Measurements from ENCODE around the gene C10orf62.
"Not testable (repeated sequence)": the region's sequence is repeated elsewhere in the genome, so short reads cannot be mapped to it uniquely, and the experiment has no call there.

C10orf62 gene

DNA sequence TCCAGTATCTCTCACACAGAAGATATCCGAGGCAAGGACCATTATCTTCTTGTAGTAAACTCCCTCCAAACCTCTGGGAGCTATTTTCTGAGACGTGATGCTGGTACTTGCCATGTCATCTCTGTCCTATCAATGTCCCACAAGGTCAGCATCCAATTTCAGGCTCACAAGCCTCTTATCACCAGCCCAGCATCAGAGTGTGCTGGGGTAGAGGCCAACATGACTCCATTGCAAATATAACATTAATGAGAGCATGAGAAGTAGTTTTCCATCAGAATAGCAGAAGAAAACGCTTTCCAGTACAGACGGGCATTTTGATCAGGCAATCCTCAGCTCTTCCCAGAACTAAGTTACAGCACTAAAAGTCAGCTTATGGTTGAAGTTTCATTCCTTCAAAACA is 38.2 kb downstream of the C10orf62 start:
- no peak for DNase-seq (ENCODE audit: low read depth in 2 of 2)

DNA sequence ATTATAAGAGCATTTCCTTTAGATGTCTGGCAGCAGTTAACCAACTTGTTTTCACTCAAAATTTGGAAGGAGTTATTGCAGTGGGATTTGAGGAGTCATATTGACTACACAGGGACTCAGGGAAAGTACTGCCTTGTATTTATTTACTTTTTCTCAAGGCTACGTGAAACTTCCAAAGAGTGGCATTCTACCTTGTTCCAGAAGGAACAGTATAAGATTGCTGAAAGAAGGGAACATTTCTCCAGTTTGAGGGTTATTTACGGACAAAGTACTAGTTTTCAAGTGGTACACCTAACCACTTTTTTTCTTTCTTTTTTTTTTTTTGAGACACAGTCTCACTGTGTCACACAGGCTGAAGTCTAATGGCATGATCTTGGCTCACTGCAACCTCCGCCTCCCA is 38.7 kb downstream of the C10orf62 start:
- DNase-seq (ENCODE audit: low read depth in 2 of 2), result no peak

DNA sequence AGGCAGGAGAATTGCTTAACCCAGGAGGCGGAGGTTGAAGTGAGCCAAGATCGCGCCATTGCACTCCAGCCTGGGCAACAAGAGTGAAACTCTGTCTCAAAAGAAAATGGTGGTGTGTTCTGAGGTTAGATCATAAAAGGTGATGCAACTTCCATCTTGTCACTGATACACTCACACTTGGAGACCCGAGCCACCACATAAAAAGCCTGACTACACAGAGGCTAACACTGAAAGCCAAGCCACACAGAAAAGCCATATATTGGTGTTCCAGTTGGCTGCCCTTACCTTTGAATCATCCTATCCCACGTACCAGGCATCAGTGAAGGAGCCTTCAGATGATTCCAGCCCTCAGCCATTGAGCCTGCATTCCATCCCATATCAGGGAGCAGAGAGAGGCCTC is 39.8 kb downstream of the C10orf62 start:
- no peak for DNase-seq (ENCODE audit: low read depth in 2 of 2)

DNA sequence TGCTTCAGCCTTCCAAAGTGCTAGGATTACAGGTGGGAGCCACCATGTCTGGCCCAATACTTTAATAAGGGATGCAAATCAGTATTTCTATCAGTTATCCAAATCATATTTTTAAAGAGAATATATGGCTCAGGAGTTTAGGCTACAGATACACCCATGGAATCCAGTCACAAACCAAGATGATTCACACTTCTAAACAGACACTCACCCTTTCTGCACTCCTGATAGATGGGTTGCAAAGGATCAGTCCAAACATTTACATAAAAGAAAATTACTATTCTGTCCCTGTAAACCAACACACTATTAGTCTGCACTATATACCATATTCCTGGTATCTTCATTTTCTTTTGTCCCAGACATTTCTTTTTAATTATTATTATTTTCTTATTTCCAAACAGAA is 41.6 kb downstream of the C10orf62 start:
- no peak for DNase-seq (ENCODE audit: low read depth in 2 of 2)

DNA sequence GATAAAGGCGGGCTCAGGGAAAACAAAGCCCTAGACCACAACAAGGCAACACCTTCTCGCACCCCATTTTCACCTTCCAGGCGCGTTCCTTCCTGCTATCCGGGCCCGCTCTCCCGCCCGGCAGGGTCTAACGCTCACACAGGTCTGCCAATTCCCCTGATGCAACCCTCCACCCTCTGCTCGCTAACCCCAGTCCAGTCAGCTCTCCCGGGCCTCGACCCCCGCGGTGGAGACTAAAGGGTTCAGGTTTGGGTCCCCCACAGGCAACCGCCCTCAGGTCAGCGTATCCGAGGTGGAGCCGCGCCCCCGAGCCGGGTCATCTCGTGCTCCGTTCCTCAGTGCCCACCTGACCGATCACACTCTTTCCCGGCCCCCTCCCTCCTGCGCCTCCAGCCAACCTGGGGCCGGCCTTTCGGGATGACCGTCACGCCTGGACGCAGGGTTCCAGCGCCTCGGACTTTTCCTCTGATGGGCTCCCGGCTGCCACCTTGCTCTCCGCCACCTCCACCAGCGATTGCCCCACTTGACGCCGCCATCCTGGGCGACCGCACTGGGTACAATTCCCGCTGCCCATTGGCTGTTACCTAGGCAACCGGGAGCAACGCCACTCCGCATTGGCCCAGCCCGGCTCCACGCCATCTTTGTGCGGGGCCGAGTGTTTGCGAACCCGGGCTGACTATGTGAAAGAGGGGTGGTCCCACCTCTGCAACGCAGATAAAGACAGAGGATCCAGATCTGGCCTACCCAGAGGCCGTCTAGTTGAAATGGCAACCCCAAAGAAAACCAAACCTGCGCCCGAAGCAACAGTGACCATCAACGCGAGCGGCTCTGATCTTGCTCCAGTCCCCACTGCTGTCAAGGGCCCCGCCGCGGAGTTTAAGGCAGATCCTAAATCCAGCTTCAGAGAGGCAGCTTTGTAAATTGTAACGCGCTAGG is 43.7 kb downstream of the C10orf62 start, which contains the start of gene MORN4:
TSS of gene MORN4 (minus strand) at position 552 of the 936 bp plus-strand sequence. CDS start 13,847 bp downstream, outside the sequence.
- peak; percentile 84 for DNase-seq (ENCODE audit: low read depth in 2 of 2)

DNA sequence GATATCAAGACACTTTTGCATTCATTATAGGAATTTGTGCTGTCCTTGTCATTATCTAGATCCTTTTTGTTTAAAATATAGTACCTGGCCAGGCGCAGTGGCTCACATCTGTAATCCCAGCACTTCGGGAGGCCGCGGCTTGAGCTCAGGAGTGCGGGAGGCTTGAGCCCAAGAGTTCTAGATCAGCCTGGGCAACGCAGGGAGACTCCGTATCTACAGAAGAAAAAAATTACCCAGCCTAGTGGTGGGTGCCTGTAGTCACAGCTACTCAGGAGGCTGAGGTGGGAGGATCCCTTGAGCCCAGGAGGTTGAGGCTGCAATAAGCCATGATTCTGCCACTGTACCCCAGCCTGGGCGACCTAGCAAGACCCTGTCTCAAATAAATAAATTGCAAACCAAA is 44.4 kb downstream of the C10orf62 start:
- DNase-seq (ENCODE audit: low read depth in 2 of 2), result no peak

DNA sequence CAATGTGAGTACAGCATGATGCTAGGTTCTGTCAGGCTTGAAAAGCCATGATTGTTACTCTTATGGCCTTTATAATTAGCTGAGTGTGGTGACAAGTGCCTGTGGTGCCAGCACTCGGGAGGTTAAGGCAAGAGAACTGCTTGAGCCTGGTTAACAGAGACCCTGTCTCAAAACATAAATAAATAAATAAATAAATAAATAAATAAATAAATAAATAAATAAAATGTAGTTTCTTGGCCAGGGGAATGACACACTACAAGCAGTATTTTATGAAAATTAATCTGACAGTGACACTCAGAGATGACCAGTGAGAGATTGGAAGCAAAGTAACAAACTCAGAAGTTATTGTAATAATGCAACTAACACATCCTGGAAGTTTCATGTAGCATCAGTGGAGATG is 46.1 kb downstream of the C10orf62 start:
- no peak for DNase-seq (ENCODE audit: low read depth in 2 of 2)

DNA sequence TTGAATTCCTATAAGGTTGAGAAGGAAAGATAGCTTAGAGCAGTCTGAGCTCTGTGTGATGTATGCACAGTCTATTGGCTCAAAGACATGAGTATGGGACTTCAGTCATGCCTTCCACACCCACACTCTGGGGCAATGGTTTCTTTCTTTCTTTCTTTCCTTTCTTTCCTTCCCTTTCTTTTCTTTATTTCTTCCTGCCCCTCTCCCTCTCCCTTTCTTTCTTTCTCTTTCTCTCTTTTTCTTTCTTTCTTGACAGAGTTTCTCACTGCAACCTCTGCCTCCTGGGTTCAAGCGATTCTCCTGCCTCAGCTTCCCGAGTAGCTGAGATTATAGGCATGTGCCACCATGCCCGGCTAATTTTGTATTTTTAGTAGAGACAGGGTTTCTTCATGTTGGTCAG is 49.6 kb downstream of the C10orf62 start:
- DNase-seq (ENCODE audit: low read depth in 2 of 2), result not testable (repeated sequence)

DNA sequence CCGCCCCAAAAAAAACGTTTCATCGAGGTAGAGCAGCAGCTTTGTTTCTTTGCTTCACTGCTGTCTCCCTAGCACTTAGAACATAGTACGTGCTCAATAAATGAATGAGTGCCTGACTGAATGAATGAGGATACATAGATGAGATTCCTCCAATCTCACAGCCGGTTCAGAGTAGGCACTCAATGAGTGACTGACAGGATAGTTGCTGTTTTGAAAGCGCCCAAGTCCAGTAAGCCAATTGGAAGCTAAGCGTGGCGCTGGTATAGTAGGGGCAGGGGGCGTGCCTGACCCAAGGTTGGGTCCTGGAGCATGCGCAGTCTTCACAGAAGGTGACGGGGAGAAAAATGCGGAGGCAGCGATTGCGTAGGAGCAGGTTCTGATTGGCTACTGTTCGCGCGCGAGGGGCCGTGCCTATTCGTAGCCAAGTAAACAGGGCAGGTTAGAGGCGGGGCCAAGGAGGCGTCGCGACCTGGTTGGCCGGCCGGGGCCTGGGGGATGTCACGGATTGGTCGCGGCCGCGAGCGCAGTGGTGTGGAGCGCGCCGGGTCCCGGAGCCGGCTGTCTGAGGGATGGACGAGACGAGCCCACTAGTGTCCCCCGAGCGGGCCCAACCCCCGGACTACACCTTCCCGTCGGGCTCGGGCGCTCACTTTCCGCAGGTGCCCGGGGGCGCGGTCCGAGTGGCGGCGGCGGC is 50.8 kb downstream of the C10orf62 start, which contains the start of gene PI4K2A:
TSS of gene PI4K2A (plus strand) at position 498 of the 694 bp plus-strand sequence. CDS start at position 570, 72 bp downstream.
- peak; percentile 98 to 99 for DNase-seq (ENCODE audit: low read depth in 2 of 2)

All from stimulated activated CD8-positive, alpha-beta memory T cell treated with anti-CD3 and anti-CD28 coated beads, Interleukin-2, amount 100 ng/mL, for 48 hours (primary cell).